ENCODE data around the gene COPG2. TPM values are rescaled to one million over a fixed set of nuclear protein-coding genes. Genes with fewer than 3 reads are reported as not detected.

COPG2 gene
- total and polyA plus RNA-seq, 2 donors (not counting 1 experiment from before 2014, with no cell fraction given): 6.1 to 13.4 TPM

GRCh38 chr7:130473876-130474275 is 194.7 kb downstream of the COPG2 start:
- H3K4me1 ChIP-seq (ENCODE audit: control insufficient read depth in 2 of 2, insufficient read depth in 2 of 2, low read length in 2 of 2): peaks cover 6 to 11% of the 10 kb centered on the region in 2 donors
- intact Hi-C loops (cut with micrococcal nuclease): no loop called here
- H3K36me3 ChIP-seq (replicated peaks in 1 of 2; ENCODE audit: control extremely low read depth in 1 of 2, control insufficient read depth in 1 of 2, extremely low read depth in 1 of 2, insufficient read depth in 2 of 2, low read length in 1 of 2): no peaks in the 10 kb centered on the region
- WGBS (ENCODE audit: insufficient coverage): 74% methylated on average over 3 of the region's 4 CpGs
- no peak overlapping the region for H3K27ac ChIP-seq (ENCODE audit: low read length in 2 of 2)
- no peaks in the 10 kb centered on the region for H4K20me1 ChIP-seq (ENCODE audit: control insufficient read depth, insufficient read depth, low read length, poor library complexity, severe bottlenecking)
- no peaks in the 10 kb centered on the region for H3K79me2 ChIP-seq (ENCODE audit: control insufficient read depth, insufficient read depth, low read length)
- no peaks in the 10 kb centered on the region for H3K9me3 ChIP-seq (ENCODE audit: control extremely low read depth in 1 of 3, control insufficient read depth in 2 of 3, insufficient read depth in 1 of 3, low read length in 2 of 3)
- no peak overlapping the region for H3K9ac ChIP-seq (ENCODE audit: low read length)
- Mint-ChIP-seq H3K27ac (no peak overlapping the region), H3K4me3 (no peak overlapping the region), H3K4me1 (peaks cover 13% of the 10 kb centered on the region), H3K27me3 (peaks cover 15% of the 10 kb centered on the region), H3K9me3 (ENCODE audit: insufficient read depth) (no peaks in the 10 kb centered on the region)
- DNase-seq (no peak), ATAC-seq (ENCODE audit: low read depth) (no peak)
- TF ChIP-seq EZH2 (IDR thresholded peaks at IDR 0.05; ENCODE audit: borderline replicate concordance, insufficient read depth, low read depth, low read length, poor library complexity, severe bottlenecking): no peak
- TF ChIP-seq CTCF (IDR thresholded peaks at IDR 0.05): no peak
- no peak overlapping the region for H3K4me3 ChIP-seq (ENCODE audit: control extremely low read depth in 1 of 5, extremely low read depth in 1 of 5, insufficient read depth in 1 of 5, low read depth in 2 of 5, low read length in 4 of 5)
- ChIA-PET POLR2A (no interaction called here), CTCF (interaction anchor here (0.8 to 2.0 kb wide), 2 partner anchors 13 to 33 kb away, joined by 3 to 5 read pairs; partner anchors contain the start of gene CEP41)
- no peak overlapping the region for H3K4me2 ChIP-seq (replicated peaks; ENCODE audit: low read depth, low read length, poor library complexity, severe bottlenecking)
- peaks cover 0 to 4% (median 0%) of the 10 kb centered on the region in 4 experiments for H3K27me3 ChIP-seq (replicated peaks in 1 of 4; ENCODE audit: control extremely low read depth in 1 of 4, control insufficient read depth in 3 of 4, insufficient read depth in 4 of 4, low read length in 3 of 4)
- H2AFZ ChIP-seq (ENCODE audit: insufficient read depth, low read depth, low read length, poor library complexity, severe bottlenecking): peak overlapping the region; percentile 20

GRCh38 chr7:130473289-130473688 is 195.3 kb downstream of the COPG2 start:
- Mint-ChIP-seq H3K27me3 (peaks cover 15% of the 10 kb centered on the region), H3K4me3 (no peak overlapping the region), H3K9me3 (ENCODE audit: insufficient read depth) (no peaks in the 10 kb centered on the region), H3K27ac (peak overlapping the region; percentile 8), H3K4me1 (peaks cover 13% of the 10 kb centered on the region)
- no peak for TF ChIP-seq EZH2 (IDR thresholded peaks at IDR 0.05; ENCODE audit: borderline replicate concordance, insufficient read depth, low read depth, low read length, poor library complexity, severe bottlenecking)
- no peak for TF ChIP-seq CTCF (IDR thresholded peaks at IDR 0.05)
- Histone ChIP-seq H2AFZ (ENCODE audit: insufficient read depth, low read depth, low read length, poor library complexity, severe bottlenecking) (peak overlapping the region; percentile 20), H3K9me3 (ENCODE audit: control extremely low read depth in 1 of 3, control insufficient read depth in 2 of 3, insufficient read depth in 1 of 3, low read length in 2 of 3) (no peaks in the 10 kb centered on the region), H3K27me3 (replicated peaks in 1 of 4; ENCODE audit: control extremely low read depth in 1 of 4, control insufficient read depth in 3 of 4, insufficient read depth in 4 of 4, low read length in 3 of 4) (peaks cover 0 to 4% (median 1%) of the 10 kb centered on the region in 4 experiments), H3K36me3 (replicated peaks in 1 of 2; ENCODE audit: control extremely low read depth in 1 of 2, control insufficient read depth in 1 of 2, extremely low read depth in 1 of 2, insufficient read depth in 2 of 2, low read length in 1 of 2) (no peaks in the 10 kb centered on the region), H3K4me1 (ENCODE audit: control insufficient read depth in 2 of 2, insufficient read depth in 2 of 2, low read length in 2 of 2) (peaks cover 6 to 11% of the 10 kb centered on the region in 2 donors), H4K20me1 (ENCODE audit: control insufficient read depth, insufficient read depth, low read length, poor library complexity, severe bottlenecking) (no peaks in the 10 kb centered on the region), H3K9ac (ENCODE audit: low read length) (no peak overlapping the region), H3K4me3 (ENCODE audit: control extremely low read depth in 1 of 5, extremely low read depth in 1 of 5, insufficient read depth in 1 of 5, low read depth in 2 of 5, low read length in 4 of 5) (no peak overlapping the region), H3K4me2 (replicated peaks; ENCODE audit: low read depth, low read length, poor library complexity, severe bottlenecking) (no peak overlapping the region), H3K27ac (ENCODE audit: low read length in 2 of 2) (no peak overlapping the region), H3K79me2 (ENCODE audit: control insufficient read depth, insufficient read depth, low read length) (no peaks in the 10 kb centered on the region)
- CTCF ChIA-PET: interaction anchor here (0.8 to 2.0 kb wide), 2 partner anchors 14 to 33 kb away, joined by 3 to 5 read pairs; partner anchors contain the start of gene CEP41
- POLR2A ChIA-PET: no interaction called here
- intact Hi-C loops (cut with micrococcal nuclease): no loop called here
- ATAC-seq (ENCODE audit: low read depth) (no peak), DNase-seq (peak; percentile 29)

Measured in B cell (primary cell).